GM12878 (cell line): ENCODE results near the gene SSH2. TPM values are rescaled to one million over a fixed set of nuclear protein-coding genes. Genes with fewer than 3 reads are reported as not detected.

Experiments
- ATAC-seq: fragments of 200-7000 bp; cut with Tn5 transposase; 3 replicates; pipeline ENCODE4 v1.9.1; 2020; ENCODE audit warnings: mild to moderate bottlenecking, moderate library complexity
- BruUV-seq: library from RNA; stranded (reverse); fragments of 400-500 nt; replicated peaks from 2 replicates; lab custom pipeline; 2021; lab: Mats Ljungman, UMichigan
- CTCF ChIA-PET: fragments of 300-600 bp; sonication (Branson Sonifier 250); formaldehyde crosslinking; extraction: SDS; loops from one replicate; lab custom pipeline; 2021; ENCODE audit warnings: inconsistent platforms; lab: Yijun Ruan, JAX
- POLR2A ChIA-PET: fragments of 350-600 bp; formaldehyde crosslinking; extraction: SDS; loops from one replicate; lab custom pipeline; 2021; ENCODE audit warnings: inconsistent platforms; lab: Charles Lee
- RAD21 ChIA-PET: fragments of 300-600 bp; sonication (Branson Sonifier 250); formaldehyde crosslinking; loops from one replicate; lab custom pipeline; 2023; ENCODE audit warnings: antibody characterized with exemption; ENCODE audit not compliant: unreplicated experiment; lab: Charles Lee
- SMC1A ChIA-PET: fragments of 300-600 bp; sonication (Branson Sonifier 250); formaldehyde crosslinking; loops from one replicate; lab custom pipeline; 2023; ENCODE audit not compliant: unreplicated experiment, uncharacterized antibody; lab: Charles Lee
- DNase-seq: peaks from one replicate; pipeline ENCODE4 v3.0.0-alpha.2; 2011; ENCODE audit warnings: low read depth, low spot score
- FAIRE-seq: peaks from 3 replicates; lab custom pipeline; 2011; peaks lifted over from hg19 to GRCh38; lab: Jason Lieb, UNC
- H2AFZ ChIP-seq: 2 replicates; pipeline ENCODE4 v1.6.0; 2011; ENCODE audit warnings: low read depth, low read length, control low read depth; ENCODE audit not compliant: control insufficient read depth
- H3K27ac ChIP-seq: 2 replicates; pipeline ENCODE4 v1.5.1; 2011; ENCODE audit warnings: control low read depth; ENCODE audit not compliant: control insufficient read depth, insufficient read depth
- H3K27me3 ChIP-seq, 2 experiments: replicated peaks in 1 of 2; 2 replicates each; pipeline versions ENCODE4 v1.6.0 to v1.6.1; 2011; ENCODE audit warnings: low read length in 1 of 2; ENCODE audit not compliant: control insufficient read depth in 2 of 2, insufficient read depth in 2 of 2
- H3K36me3 ChIP-seq, 2 experiments: 2 replicates each; pipeline ENCODE4 v1.5.1; 2011; ENCODE audit warnings: low read length in 1 of 2; ENCODE audit not compliant: control insufficient read depth in 2 of 2, insufficient read depth in 2 of 2
- H3K4me1 ChIP-seq: 2 replicates; pipeline ENCODE4 v1.6.1; 2011; ENCODE audit warnings: mild to moderate bottlenecking, low read length, moderate library complexity, mixed read lengths; ENCODE audit not compliant: control insufficient read depth, insufficient read depth
- H3K4me2 ChIP-seq: 2 replicates; pipeline ENCODE4 v1.6.0; 2011; ENCODE audit warnings: control low read depth; ENCODE audit not compliant: control insufficient read depth, insufficient read depth
- H3K4me3 ChIP-seq: fragments of 200-600 bp; sonication (generic); 2 replicates; pipeline ENCODE4 v1.5.1; 2016
- H3K79me2 ChIP-seq: 2 replicates; pipeline ENCODE4 v1.6.0; 2011; ENCODE audit warnings: low read length; ENCODE audit not compliant: control insufficient read depth, insufficient read depth
- H3K9ac ChIP-seq: 2 replicates; pipeline ENCODE4 v1.8.0; 2011; ENCODE audit warnings: low read length, control low read depth, mixed read lengths; ENCODE audit not compliant: control insufficient read depth, insufficient read depth
- H3K9me3 ChIP-seq: replicated peaks from 3 replicates; pipeline ENCODE4 v1.5.1; 2011; ENCODE audit warnings: mild to moderate bottlenecking, low read length; ENCODE audit not compliant: control insufficient read depth, insufficient read depth
- H4K20me1 ChIP-seq: 2 replicates; pipeline ENCODE4 v1.6.0; 2011; ENCODE audit not compliant: control insufficient read depth, insufficient read depth
- ATF7 ChIP-seq: fragments of 450-650 bp; IDR thresholded peaks from 2 replicates; pipeline ENCODE4 v1.6.1; 2016; ENCODE audit warnings: low read depth, mild to moderate bottlenecking
- EED ChIP-seq: sonication (generic); IDR thresholded peaks from 2 replicates; pipeline ENCODE4 v1.6.1; 2016; ENCODE audit warnings: antibody characterized with exemption, low read depth
- GATAD2B ChIP-seq: fragments of 450-650 bp; conservative IDR thresholded peaks from 2 replicates; pipeline ENCODE4 v1.6.1; 2017; ENCODE audit warnings: low read depth, mild to moderate bottlenecking, moderate library complexity
- LARP7 ChIP-seq: fragments of 450-650 bp; IDR thresholded peaks from 2 replicates; pipeline ENCODE4 v1.6.1; 2017; ENCODE audit warnings: mild to moderate bottlenecking
- NR2F1 ChIP-seq: fragments of 450-650 bp; conservative IDR thresholded peaks from 2 replicates; pipeline ENCODE4 v1.6.1; 2017; ENCODE audit warnings: mild to moderate bottlenecking
- PAX8 ChIP-seq: fragments of 450-650 bp; IDR thresholded peaks from 2 replicates; pipeline ENCODE4 v1.6.1; 2017; ENCODE audit warnings: mild to moderate bottlenecking, moderate library complexity
- PKNOX1 ChIP-seq: fragments of 450-650 bp; IDR thresholded peaks from 2 replicates; pipeline ENCODE4 v1.6.1; 2016; ENCODE audit warnings: mild to moderate bottlenecking
- RAD51 ChIP-seq: fragments of 450-650 bp; IDR thresholded peaks from 2 replicates; pipeline ENCODE4 v1.6.1; 2016; ENCODE audit warnings: moderate library complexity, mild to moderate bottlenecking, inconsistent platforms
- SMC3 ChIP-seq: IDR thresholded peaks from 2 replicates; pipeline ENCODE4 v1.6.1; 2011; ENCODE audit warnings: low read length, improper control_type of control experiment, borderline replicate concordance
- WGBS: methylation state at CpG from one replicate; pipeline ENCODE4 v1.1.6; 2016; ENCODE audit warnings: low lambda C conversion rate; ENCODE audit not compliant: insufficient replicate concordance, insufficient coverage; ENCODE audit errors: missing lambda C conversion rate; 5-methylcytosine and 5-hydroxymethylcytosine counted together
- in situ Hi-C: fragments of 300-500 bp; cut with MboI; formaldehyde crosslinking; loops from 9 replicates; pipeline ENCODE4 v1.14.3; 2018; ENCODE audit warnings: mixed read lengths
- intact Hi-C: fragments of 100-400 bp; cut with micrococcal nuclease; formaldehyde crosslinking; loops from one replicate; pipeline ENCODE4 v1.14.2; 2022; ENCODE audit not compliant: unreplicated experiment
- polyA plus RNA-seq, 11 experiments: library from polyadenylated mRNA; depleted of rRNA in 4 of 11; unstranded in 6 of 11; stranded (reverse) in 5 of 11; fragments of >200 nt; fragmentation: Nextera tagmentation in 4 of 11; fragmentation: Illumina TruSeq in 1 of 11; extraction: Ambion mirVana in 4 of 11; extraction: Trizol in 1 of 11; gene quantifications; 1 replicate in 1 of 11; 2 replicates in 10 of 11; pipeline versions ENCODE4 v1.2.1 to v1.2.3, GENCODE V29; 2011 to 2016; ENCODE audit warnings: inconsistent platforms in 2 of 11, missing spikeins in 2 of 11, low read depth in 1 of 11
- total RNA-seq, 4 experiments: library from RNA; depleted of rRNA in 3 of 4; stranded (reverse); fragments of >200 nt in 3 of 4; fragmentation: Illumina TruSeq in 1 of 4; extraction: Trizol in 1 of 4; gene quantifications; 2 replicates each; pipeline versions ENCODE4 v1.2.1 to v1.2.3, GENCODE V29; 2013 to 2021

Gene SSH2
- total and polyA plus RNA-seq, 10 of the 15 experiments (the other 5 are each of a cell fraction or from before 2014, with no cell fraction given) = 9.3 to 65.9 (median 34.0) TPM

DNA sequence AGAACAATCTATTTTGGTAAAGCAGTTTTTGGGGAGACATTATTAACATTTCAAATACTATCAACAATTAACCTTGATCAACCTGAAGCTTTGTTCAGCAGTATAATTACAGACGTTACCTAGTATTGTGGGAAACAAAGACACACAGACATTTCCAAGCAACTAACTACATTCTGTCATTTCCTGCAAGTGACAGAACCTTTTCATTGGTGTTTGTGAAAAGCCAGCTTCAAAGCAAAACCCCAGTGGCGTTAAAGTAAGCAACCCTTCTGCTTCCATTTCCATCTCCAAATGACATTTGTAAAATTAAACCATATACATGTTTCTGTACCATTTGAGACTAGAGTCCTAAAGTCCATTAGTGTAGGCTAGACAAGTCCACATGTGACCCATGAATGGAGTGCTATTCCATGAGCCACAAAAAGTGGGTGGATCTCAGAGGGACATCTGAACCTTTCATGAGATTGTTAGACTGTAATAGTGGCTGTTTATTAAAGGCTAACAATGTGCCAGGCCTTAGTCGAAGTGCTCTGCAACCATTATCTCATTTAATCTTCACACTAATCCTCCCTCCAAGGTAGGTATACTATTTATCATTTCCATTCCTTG is 101.2 kb downstream of the SSH2 start:
- SMC1A ChIA-PET = interaction anchor here (0.6 to 2.5 kb wide), 5 partner anchors 24 to 160 kb away, joined by 3 to 9 read pairs (median 4); no protein-coding TSS in a partner anchor
- FAIRE-seq = no peak
- Histone ChIP-seq H3K27ac (no peak overlapping the region), H3K4me1 (no peaks in the 10 kb centered on the region), H3K9me3 (no peaks in the 10 kb centered on the region), H4K20me1 (no peaks in the 10 kb centered on the region), H3K4me2 (no peak overlapping the region), H3K79me2 (no peaks in the 10 kb centered on the region), H3K27me3 (no peaks in the 10 kb centered on the region), H3K9ac (no peak overlapping the region), H3K36me3 (no peaks in the 10 kb centered on the region), H2AFZ (no peak overlapping the region), H3K4me3 (no peak overlapping the region)
- CTCF ChIA-PET = interaction anchor here (0.8 to 1.9 kb wide), 4 partner anchors 11 to 134 kb away, joined by 3 to 9 read pairs (median 5); no protein-coding TSS in a partner anchor
- TF ChIP-seq LARP7 (no peak), SMC3 (no peak), GATAD2B (no peak), ATF7 (no peak), NR2F1 (no peak), EED (no peak), RAD51 (no peak), PKNOX1 (no peak), PAX8 (no peak)
- POLR2A ChIA-PET = interaction anchor here (1.4 kb wide), 1 partner anchor 102 kb away, joined by 3 read pairs; the partner anchor contains the start of gene SSH2
- in situ Hi-C loops = no loop called here
- intact Hi-C loops = no loop called here
- no peak for ATAC-seq
- 94% methylated on average over 3 of the region's 3 CpGs for WGBS
- no TSS peak for BruUV-seq
- no peak for DNase-seq
- RAD21 ChIA-PET = interaction anchor here (1.5 to 1.7 kb wide), 2 partner anchors 19 to 102 kb away, joined by 3 to 7 read pairs; no protein-coding TSS in a partner anchor
